Measurements from ENCODE around the gene P2RY8. TPM values are rescaled to one million over a fixed set of nuclear protein-coding genes. Genes with fewer than 3 reads are reported as not detected.
"Not testable (repeated sequence)": the region's sequence is repeated elsewhere in the genome, so short reads cannot be mapped to it uniquely, and the experiment has no call there.

Gene P2RY8
- total and polyA plus RNA-seq, 7 donors = 0.79 to 4.1 (median 1.5) TPM

DNA sequence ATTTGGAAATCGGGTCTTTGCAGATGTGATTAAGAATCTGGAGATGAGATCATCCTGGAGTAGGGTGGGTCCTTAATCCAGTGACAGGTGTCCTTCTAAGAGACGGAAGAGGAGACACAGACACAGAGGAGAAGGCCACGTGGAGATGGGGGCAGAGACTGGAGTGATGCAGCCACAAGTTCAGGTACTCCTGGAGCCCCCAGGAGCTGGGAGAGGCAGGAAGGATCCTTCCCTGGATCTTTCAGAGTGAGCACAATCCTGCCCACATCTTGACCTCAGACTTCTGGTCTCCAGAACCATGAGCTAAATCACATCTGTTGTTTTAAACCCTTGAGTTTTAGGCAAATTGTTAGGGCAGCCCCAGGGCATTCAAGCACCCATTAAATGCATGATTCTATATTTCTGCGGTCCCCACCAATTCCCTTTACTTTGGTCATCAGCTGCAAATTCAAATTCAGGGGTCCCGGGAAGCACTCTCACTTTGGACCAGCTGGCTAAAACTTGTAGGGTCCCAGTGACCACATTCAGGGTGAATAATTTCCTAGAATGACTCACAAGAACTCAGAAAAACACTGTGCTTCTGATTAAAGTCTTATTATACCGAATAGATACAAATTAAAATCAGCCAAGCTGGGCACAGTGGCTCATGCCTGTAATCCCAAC, 41.7 kb upstream of the P2RY8 start:
- TF ChIP-seq, protein P1, sequence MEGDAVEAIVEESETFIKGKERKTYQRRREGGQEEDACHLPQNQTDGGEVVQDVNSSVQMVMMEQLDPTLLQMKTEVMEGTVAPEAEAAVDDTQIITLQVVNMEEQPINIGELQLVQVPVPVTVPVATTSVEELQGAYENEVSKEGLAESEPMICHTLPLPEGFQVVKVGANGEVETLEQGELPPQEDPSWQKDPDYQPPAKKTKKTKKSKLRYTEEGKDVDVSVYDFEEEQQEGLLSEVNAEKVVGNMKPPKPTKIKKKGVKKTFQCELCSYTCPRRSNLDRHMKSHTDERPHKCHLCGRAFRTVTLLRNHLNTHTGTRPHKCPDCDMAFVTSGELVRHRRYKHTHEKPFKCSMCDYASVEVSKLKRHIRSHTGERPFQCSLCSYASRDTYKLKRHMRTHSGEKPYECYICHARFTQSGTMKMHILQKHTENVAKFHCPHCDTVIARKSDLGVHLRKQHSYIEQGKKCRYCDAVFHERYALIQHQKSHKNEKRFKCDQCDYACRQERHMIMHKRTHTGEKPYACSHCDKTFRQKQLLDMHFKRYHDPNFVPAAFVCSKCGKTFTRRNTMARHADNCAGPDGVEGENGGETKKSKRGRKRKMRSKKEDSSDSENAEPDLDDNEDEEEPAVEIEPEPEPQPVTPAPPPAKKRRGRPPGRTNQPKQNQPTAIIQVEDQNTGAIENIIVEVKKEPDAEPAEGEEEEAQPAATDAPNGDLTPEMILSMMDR (IDR thresholded peaks at IDR 0.05) = no peak
- Histone ChIP-seq H3K27me3 (ENCODE audit: insufficient read depth in 3 of 3, low read length in 2 of 3) (no peaks in the 10 kb centered on the region), H3K4me3 (no peak overlapping the region), H3K27ac (no peak overlapping the region), H3K36me3 (ENCODE audit: insufficient read depth in 1 of 2, low read depth in 1 of 2) (no peaks in the 10 kb centered on the region), H3K9me3 (no peaks in the 10 kb centered on the region), H3K4me1 (no peaks in the 10 kb centered on the region)
- intact Hi-C loops (cut with DNase I) = loop anchor here in 1 of 2 donors (10.0 kb wide), 1 partner anchor 114 kb away; no protein-coding TSS in a partner anchor
- 62 to 66% (median 64%) methylated on average over 6 of the region's 6 CpGs for WGBS, 3 donors
- no peak for DNase-seq
- no peak for ATAC-seq

DNA sequence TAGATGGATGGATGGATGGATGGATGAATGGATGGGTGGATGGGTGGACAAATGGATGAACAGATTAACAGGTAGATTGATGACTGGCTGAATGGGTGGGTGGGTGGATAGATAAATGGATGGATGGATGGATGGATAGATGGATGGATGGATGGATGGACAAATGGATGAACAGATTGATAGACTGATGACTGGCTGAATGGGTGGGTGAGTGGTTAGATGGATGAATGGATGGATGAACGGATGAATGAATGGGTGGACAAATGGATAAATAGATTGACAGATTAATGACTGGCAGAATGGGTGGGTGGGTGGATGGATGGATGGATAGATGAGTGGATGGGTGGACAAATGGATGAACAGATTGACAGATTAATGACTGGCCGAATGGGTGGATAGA, 40.9 kb upstream of the P2RY8 start:
- no peak for ATAC-seq
- 40 to 51% (median 48%) methylated on average over 2 of the region's 2 CpGs for WGBS, 3 donors

DNA sequence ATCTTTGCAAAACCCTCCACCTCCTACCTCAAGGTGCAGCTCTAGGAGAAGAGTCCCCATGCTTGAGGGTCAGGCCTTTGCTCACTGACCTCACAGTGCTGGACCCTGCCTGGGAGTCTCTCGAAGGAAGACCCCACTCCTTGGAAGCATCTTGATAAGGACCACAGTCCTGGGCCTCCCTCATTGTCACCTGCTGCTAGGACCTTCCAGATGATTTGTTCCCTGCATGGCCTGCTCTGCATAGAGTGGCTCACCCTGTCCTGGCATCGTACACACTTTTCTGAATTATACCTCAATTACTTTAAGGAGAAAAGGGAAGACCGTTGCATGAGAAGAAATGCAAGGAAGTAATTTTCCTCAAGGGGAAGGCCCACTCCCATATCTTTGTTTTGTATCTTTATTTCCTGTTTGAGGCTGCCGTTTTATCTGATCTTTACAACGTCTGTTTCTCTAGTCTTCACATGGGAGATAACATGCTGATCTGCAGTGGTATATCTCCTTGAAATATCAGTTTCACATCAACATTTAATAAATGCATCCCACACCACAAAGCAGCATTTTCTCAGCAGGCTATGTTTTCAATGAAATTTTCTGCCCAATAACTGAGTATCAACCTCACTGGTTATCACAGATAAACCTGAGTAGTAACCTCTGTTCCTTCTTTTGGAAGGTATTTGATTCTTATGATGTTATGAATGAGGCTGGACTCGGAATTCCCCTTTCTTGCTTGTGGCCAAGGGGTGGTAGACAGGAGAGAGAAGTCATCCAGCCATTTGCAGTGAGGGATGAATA, 39.4 kb upstream of the P2RY8 start:
- intact Hi-C loops (cut with DNase I) = loop anchor here in 1 of 2 donors (10.0 kb wide), 1 partner anchor 112 kb away; no protein-coding TSS in a partner anchor
- H3K4me3 ChIP-seq = no peak overlapping the region
- H3K27ac ChIP-seq = no peak overlapping the region
- H3K9me3 ChIP-seq = no peaks in the 10 kb centered on the region
- no peak for DNase-seq
- no peak for ATAC-seq
- 65 to 68% (median 67%) methylated on average over 6 of the region's 6 CpGs for WGBS, 3 donors
- no peaks in the 10 kb centered on the region for H3K36me3 ChIP-seq (ENCODE audit: insufficient read depth in 1 of 2, low read depth in 1 of 2)
- no peaks in the 10 kb centered on the region for H3K4me1 ChIP-seq
- no peaks in the 10 kb centered on the region for H3K27me3 ChIP-seq (ENCODE audit: insufficient read depth in 3 of 3, low read length in 2 of 3)
- TF ChIP-seq, protein P1 (IDR thresholded peaks at IDR 0.05) = no peak

More for the DNA sequence above, 40.9 kb upstream of the P2RY8 start:
- TF ChIP-seq, protein P1 (IDR thresholded peaks at IDR 0.05) = no peak
- H3K27ac ChIP-seq = no peak overlapping the region
- H3K9me3 ChIP-seq = no peaks in the 10 kb centered on the region
- H3K4me3 ChIP-seq = no peak overlapping the region
- no peak for DNase-seq
- H3K27me3 ChIP-seq (ENCODE audit: insufficient read depth in 3 of 3, low read length in 2 of 3) = no peaks in the 10 kb centered on the region
- no peaks in the 10 kb centered on the region for H3K4me1 ChIP-seq
- H3K36me3 ChIP-seq (ENCODE audit: insufficient read depth in 1 of 2, low read depth in 1 of 2) = no peaks in the 10 kb centered on the region
- intact Hi-C loops (cut with DNase I) = loop anchor here in 1 of 2 donors (10.0 kb wide), 1 partner anchor 113 kb away; no protein-coding TSS in a partner anchor

DNA sequence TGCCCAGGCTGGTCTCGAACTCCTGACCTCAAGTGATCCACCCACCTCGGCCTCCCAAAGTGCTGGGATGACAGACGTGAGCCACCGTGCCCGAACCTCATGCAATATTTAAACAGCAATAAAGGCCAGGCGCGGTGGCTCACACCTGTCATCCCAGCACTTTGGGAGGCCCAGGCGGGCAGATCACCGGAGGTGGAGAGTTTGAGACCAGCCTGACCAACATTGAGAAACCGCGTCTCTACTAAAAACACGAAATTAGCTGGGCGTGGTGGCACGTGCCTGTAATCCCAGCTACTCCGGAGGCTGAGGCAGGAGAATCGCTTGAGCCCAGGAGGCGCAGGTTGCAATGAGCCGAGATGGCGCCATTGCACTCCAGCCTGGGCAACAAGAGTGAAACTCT, 37.2 kb upstream of the P2RY8 start:
- DNase-seq; H3K4me1 ChIP-seq; H3K27ac ChIP-seq; H3K27me3 ChIP-seq (ENCODE audit: insufficient read depth in 3 of 3, low read length in 2 of 3); H3K4me3 ChIP-seq; H3K36me3 ChIP-seq (ENCODE audit: insufficient read depth in 1 of 2, low read depth in 1 of 2); ATAC-seq; H3K9me3 ChIP-seq: not testable (repeated sequence)
- intact Hi-C loops (cut with DNase I) = loop anchor here in 1 of 2 donors (10.0 kb wide), 1 partner anchor 109 kb away; no protein-coding TSS in a partner anchor
- WGBS, 3 donors = 91 to 93% (median 93%) methylated on average over 19 of the region's 19 CpGs
